T-helper 2 cell treated with Interferon-gamma antibody and Interleukin-4, amounts not matched to agents 5 μg/mL and 100 μg/mL, for 36 hours (primary cell): ENCODE data around the gene HLX.

Experiments used
- DNase-seq: peaks from one replicate; pipeline ENCODE4 v3.0.0; 2021; ENCODE audit warnings: low spot score
- H3K27ac Mint-ChIP-seq: one replicate; pipeline ENCODE4 v1.8.0; 2021; ENCODE audit warnings: mild to moderate bottlenecking, mixed read lengths
- H3K27me3 Mint-ChIP-seq: one replicate; pipeline ENCODE4 v1.8.0; 2021; ENCODE audit warnings: low read depth, mixed read lengths
- H3K36me3 Mint-ChIP-seq: one replicate; pipeline ENCODE4 v1.8.0; 2021; ENCODE audit warnings: low read depth, mixed read lengths
- H3K4me1 Mint-ChIP-seq: one replicate; pipeline ENCODE4 v1.8.0; 2021; ENCODE audit warnings: low read depth, mixed read lengths
- H3K4me3 Mint-ChIP-seq: one replicate; pipeline ENCODE4 v1.8.0; 2022; ENCODE audit warnings: mild to moderate bottlenecking, moderate library complexity, mixed read lengths
- H3K9me3 Mint-ChIP-seq: one replicate; pipeline ENCODE4 v1.8.0; 2021; ENCODE audit warnings: mixed read lengths

The HLX gene

DNA sequence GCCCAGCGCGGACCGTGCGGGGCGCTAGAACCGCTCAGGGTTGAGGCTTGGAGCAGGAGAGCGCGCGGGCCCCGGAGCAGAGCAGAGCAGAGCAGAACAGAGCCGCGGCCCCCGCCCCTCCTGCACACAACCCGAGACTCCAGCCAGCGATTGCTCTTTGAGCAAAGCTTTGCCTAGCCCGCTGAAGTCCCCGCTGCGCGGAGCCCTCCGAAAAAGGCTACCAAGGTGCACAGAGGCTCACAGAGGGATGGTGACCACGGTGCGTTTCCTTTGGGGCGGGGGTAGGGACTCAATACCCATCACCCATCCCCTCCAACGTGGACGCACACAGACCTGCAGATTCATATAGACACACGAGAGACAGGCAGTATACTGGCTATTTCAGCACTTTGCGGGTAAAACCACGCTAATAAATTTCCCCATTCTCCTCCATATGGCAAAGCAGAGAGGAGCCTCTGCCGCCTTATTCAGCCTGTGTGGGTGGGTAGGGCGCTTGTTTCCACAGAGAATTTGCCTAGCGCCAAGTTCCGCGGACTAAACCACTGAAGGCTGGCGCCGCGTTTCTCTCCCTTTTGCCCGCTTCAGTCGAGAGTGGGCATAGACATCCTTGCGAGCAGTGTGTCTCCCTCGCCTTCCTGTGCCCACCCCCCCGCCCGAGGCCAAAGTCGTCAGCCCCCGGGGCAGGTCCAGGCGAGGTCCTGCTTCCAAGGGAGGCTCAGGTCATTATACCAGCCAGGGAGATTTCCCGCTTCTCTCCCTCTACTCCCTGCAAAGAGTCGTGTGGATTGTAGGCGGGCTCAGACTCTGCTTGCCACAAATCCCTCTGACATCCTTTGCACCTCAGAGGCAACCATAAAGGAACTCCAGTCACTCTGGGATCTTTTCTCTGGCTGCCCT lies 8.5 kb downstream of the HLX start:
- no peaks in the 10 kb centered on the region for H3K36me3 Mint-ChIP-seq
- no peak for DNase-seq
- no peaks in the 10 kb centered on the region for H3K9me3 Mint-ChIP-seq
- peaks cover 7% of the 10 kb centered on the region for H3K4me1 Mint-ChIP-seq
- H3K27me3 Mint-ChIP-seq = peaks cover 74% of the 10 kb centered on the region
- peak overlapping the region; percentile 17 for H3K4me3 Mint-ChIP-seq
- no peak overlapping the region for H3K27ac Mint-ChIP-seq

DNA sequence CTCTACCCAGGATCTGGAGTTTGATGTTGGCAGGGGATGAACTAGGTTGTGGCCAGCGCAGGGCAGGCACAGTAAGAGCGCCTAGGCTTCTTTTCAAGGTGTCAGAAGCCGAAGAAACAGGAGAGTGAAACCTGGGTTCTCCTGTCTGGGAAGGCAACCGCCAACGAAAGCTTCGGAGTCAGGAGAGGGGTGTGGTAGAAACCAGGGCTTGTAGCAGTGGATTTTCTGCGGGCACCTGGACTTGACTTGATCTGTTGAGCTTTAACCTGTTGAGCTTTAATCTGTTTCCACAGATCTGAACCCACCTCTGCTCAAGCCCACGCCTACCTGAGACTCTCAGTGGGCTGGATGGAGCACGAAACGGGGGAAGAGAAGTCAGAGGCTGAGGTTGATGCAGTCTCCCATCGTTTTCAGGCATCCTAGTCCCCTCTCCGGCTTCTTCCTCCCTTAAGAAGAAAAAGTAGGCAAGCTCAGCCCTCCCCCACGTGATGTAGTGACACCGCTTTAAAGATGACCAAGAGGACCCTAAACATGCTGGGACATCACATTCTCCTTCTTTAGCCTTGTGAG lies 9.3 kb downstream of the HLX start:
- peaks cover 11% of the 10 kb centered on the region for H3K4me1 Mint-ChIP-seq

DNA sequence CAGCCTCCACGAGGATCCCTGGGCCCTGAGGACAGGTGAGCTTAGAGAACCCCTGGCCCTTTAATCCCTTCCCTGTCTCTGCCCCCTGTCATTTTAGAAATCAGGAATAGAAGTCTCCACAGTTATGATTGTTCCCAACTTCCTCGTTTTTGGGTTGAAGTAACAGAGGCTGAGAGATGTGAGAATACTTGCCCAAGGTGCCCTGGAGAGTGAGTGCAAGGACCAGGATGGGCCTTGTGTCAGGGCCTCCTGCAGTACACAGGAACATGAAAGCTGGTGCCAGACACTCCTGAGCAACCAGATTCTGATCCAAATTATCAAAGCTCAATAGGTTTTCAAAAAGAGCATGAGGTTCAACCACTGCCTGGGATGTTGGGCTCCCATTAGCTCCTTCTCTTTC lies 10.1 kb downstream of the HLX start:
- no peak overlapping the region for H3K4me3 Mint-ChIP-seq
- H3K4me1 Mint-ChIP-seq = peaks cover 15% of the 10 kb centered on the region
- H3K27me3 Mint-ChIP-seq = peaks cover 82% of the 10 kb centered on the region
- no peak overlapping the region for H3K27ac Mint-ChIP-seq
- no peaks in the 10 kb centered on the region for H3K9me3 Mint-ChIP-seq
- DNase-seq = no peak
- no peaks in the 10 kb centered on the region for H3K36me3 Mint-ChIP-seq

More for the DNA sequence above, 9.3 kb downstream of the HLX start:
- no peaks in the 10 kb centered on the region for H3K36me3 Mint-ChIP-seq
- no peak overlapping the region for H3K4me3 Mint-ChIP-seq
- H3K27me3 Mint-ChIP-seq = peaks cover 76% of the 10 kb centered on the region
- H3K27ac Mint-ChIP-seq = no peak overlapping the region
- no peaks in the 10 kb centered on the region for H3K9me3 Mint-ChIP-seq
- DNase-seq = no peak

DNA sequence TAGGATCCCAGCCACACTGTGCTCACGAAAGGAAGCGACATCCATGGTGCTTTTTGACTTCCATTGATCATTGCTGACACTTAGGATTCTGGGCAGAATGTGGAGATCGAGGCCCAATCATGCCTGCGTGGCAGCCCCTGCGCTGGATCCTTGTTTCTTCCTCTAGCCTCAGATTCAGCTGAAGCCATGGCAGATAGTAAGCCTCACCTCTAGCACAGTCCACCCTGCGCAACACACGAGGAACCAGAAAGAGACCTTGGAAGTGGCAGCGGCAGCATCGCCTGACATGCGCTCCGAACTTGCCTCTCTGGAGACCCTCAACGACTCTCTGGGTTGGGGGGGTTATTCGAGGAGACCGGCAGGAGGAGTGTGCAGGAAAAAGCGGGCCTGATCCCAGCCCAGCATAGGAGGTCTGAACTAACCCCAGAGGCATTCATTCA lies 10.6 kb downstream of the HLX start:
- H3K27me3 Mint-ChIP-seq = peaks cover 88% of the 10 kb centered on the region
- no peak overlapping the region for H3K4me3 Mint-ChIP-seq
- H3K27ac Mint-ChIP-seq = no peak overlapping the region
- H3K9me3 Mint-ChIP-seq = no peaks in the 10 kb centered on the region
- peaks cover 15% of the 10 kb centered on the region for H3K4me1 Mint-ChIP-seq
- no peak for DNase-seq
- H3K36me3 Mint-ChIP-seq = no peaks in the 10 kb centered on the region

DNA sequence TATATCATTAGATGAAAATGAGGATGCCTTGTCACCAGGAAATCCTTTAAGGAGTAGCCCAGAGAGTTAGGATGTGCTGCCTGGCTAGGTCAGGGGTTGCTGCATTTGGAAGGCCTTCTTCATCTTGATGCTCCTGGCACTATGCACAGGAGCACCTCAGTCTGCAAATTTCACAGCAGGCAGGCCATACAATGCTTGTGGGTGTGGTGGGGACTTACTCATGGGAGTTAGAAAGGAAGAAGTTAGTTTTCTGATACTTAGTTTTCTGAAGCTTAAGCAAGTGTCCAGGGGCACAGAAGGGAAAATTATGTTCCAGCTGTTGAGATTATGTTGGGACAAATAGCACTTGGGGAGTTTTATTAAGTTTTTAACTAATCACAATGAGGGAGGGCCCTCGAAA lies 11.4 kb downstream of the HLX start:
- H3K27ac Mint-ChIP-seq = no peak overlapping the region

DNA sequence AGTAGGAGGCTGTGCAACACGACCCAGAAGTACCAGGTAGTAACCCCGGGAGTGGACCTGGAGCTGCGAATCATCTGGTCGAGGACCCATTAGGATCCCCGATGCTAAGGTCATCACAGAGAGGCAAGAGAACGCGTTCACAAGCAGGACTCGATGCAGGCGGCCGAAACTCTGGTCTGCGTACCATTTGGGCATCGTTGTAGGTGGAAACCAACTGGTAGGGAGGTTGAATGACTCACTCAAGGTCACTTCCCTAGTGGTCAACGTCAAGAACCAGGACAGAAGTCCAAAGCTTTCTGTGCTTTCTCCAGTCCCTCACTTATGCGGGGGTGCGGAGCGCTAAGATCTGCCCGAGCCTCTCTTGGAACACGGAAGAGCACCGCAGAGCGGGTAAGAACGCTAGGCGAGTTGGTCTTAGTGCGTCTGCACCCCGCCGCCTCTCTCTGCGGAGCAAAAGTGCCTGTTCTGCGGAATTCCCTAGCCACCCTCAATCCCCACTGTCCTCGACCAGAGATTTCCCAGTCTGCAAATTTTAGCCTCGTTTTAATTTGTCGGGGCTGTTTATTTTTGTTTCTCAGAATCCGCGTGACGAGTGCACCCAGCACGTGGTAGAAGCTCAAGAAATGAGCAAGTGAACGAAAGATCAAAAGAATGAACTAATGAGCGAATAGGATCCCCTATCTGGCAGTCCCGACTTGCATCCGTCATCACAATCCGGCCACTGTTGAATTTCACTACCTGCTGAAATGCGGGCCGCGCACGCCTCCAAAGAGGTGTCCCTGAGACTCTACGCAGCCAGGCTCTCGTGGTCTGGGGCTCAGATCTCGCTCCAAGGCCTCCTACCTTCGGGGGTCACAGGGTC lies 12.2 kb downstream of the HLX start:
- Mint-ChIP-seq H3K36me3 (no peaks in the 10 kb centered on the region), H3K9me3 (no peaks in the 10 kb centered on the region), H3K27ac (no peak overlapping the region), H3K27me3 (peaks cover 85% of the 10 kb centered on the region), H3K4me1 (peaks cover 15% of the 10 kb centered on the region), H3K4me3 (peak overlapping the region; percentile 24)
- no peak for DNase-seq

More for the DNA sequence above, 11.4 kb downstream of the HLX start:
- no peak for DNase-seq
- no peaks in the 10 kb centered on the region for H3K9me3 Mint-ChIP-seq
- H3K36me3 Mint-ChIP-seq = no peaks in the 10 kb centered on the region
- peaks cover 89% of the 10 kb centered on the region for H3K27me3 Mint-ChIP-seq
- H3K4me1 Mint-ChIP-seq = peaks cover 15% of the 10 kb centered on the region
- no peak overlapping the region for H3K4me3 Mint-ChIP-seq

DNA sequence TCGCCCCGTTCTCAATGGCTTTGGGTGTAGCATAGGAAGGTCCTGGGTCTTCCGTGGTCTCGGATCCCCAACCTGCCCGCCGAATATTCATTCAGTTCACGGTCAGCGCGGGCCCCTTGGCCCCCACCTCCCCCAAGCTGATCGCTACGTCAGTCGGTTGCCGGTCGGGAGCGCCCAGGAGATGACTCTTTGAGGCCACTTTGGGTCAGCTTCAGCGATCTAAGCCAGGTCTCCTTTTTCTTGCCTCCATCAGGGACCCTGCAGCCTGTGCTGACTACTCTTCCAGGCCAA lies 12.8 kb downstream of the HLX start:
- Mint-ChIP-seq H3K27ac (no peak overlapping the region), H3K4me1 (peaks cover 15% of the 10 kb centered on the region), H3K27me3 (peaks cover 81% of the 10 kb centered on the region), H3K9me3 (no peaks in the 10 kb centered on the region), H3K36me3 (no peaks in the 10 kb centered on the region), H3K4me3 (no peak overlapping the region)
- no peak for DNase-seq

DNA sequence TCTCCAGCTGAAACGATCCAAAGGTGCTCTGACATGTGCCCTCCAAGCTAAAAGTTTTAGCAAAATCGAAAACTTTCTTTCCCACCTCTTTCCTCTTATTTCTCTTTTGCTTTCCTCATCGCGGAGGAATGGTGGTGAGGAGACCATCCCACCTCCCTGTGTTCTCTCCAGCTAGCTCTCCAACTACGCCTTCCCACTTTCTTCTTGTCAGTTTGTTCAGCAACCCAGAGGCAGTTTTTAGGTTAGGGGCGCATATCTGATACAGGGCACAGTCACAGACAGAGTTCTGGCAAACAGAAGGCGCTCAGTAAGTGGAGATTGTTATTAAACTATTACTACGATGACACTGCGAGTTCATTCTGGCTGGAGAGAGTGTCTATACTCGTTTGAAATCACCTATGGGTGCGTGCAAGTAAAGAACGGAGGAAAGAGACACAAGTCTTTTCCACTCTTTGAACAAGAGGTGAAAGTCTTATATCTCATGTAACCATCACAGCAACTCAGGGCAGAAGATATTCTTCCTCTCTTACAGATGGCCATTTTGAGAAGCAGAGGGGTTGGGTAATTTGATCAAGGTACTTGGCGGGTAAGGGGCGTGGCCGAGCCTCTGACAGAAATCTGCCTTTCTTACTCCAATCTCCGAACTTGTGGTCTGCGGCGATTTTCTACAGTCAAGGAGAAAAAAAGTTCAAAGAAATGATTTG lies 13.9 kb downstream of the HLX start:
- Mint-ChIP-seq H3K36me3 (no peaks in the 10 kb centered on the region), H3K27ac (no peak overlapping the region), H3K27me3 (peaks cover 71% of the 10 kb centered on the region), H3K4me1 (peaks cover 15% of the 10 kb centered on the region), H3K9me3 (no peaks in the 10 kb centered on the region), H3K4me3 (peak overlapping the region; percentile 11)
- DNase-seq = no peak

DNA sequence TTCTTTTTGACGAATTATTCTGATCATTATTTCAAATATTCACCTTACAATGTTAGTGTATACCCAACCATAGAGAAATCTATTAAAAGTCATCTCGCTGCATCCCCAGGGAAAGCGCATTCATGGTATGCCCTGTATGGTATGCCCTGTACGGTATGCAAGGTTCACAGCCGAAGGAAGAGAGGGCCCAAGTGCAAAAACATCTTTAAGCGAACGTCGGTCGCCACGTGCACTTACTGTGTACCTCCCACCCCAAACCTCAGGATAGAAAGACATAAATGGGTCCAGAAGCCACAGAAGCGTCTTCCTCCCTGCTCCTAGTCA lies 14.4 kb downstream of the HLX start:
- Mint-ChIP-seq H3K4me3 (peak overlapping the region; percentile 62), H3K27me3 (peaks cover 66% of the 10 kb centered on the region), H3K9me3 (no peaks in the 10 kb centered on the region), H3K27ac (no peak overlapping the region), H3K36me3 (no peaks in the 10 kb centered on the region), H3K4me1 (peaks cover 13% of the 10 kb centered on the region)
- DNase-seq = no peak

DNA sequence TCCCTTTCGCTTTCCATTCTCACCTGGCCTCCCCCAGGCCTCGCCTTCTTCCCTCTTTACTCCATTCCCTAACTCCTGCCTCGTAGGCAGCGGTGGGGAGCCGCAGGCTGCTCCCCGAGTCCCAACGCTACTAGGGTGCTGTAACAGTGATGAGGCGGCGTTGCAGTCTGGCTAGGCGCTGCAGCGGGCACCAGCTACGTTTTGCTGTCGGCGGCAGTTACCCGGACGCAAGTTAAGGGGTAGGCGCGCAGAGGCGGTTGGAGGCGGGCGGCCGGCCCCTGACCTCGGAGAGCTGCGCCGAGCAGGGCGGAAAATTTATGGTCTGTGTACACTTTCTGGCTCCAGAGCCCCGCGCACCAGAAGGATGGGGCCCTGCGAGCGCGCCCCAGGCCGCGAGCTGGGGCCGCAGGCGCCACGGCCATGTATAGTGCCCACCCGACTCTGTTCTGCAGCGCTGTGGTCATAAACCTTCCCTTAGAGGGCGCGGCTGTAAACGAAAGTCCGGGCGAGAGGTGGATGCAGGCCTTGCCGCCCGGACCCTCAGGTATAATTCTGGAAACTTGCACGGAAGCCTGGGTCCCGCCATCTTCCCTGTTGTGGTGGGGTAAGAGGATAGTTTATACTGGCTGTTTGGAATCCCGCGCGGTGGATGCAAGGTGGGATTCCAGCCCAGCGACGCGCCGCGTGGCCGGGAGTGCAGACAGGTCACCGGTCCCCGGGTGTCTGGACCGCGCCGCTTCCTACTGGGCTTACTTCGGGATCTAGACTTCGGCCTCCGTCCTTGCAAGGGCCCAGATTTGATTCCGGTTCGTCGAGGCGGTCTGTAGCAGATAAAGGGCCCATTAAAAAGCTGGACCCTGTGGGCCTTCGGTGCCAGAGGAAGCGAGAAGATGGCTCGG lies 15.0 kb downstream of the HLX start:
- Mint-ChIP-seq H3K27me3 (peaks cover 61% of the 10 kb centered on the region), H3K27ac (no peak overlapping the region), H3K4me1 (peaks cover 13% of the 10 kb centered on the region), H3K36me3 (no peaks in the 10 kb centered on the region), H3K9me3 (no peaks in the 10 kb centered on the region), H3K4me3 (peak overlapping the region; percentile 62)
- DNase-seq = no peak

DNA sequence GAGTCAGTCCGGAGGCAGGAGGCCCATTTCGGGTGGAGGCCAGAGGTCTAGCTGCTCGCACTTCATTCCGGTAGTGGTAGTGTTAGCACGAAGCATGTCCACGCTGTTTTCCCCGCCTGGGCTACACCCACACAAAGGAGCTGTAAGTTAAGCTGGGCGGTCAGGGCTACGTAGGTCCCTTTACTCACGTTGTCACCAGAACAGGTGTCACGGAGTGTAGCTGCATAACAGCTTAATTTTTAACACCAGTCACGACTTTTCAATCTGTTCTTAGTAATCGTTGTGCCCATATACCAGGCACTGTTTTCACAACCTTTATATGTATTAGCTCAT lies 15.6 kb downstream of the HLX start:
- DNase-seq = no peak
- H3K4me3 Mint-ChIP-seq = no peak overlapping the region
- H3K27me3 Mint-ChIP-seq = peaks cover 55% of the 10 kb centered on the region
- H3K4me1 Mint-ChIP-seq = peaks cover 13% of the 10 kb centered on the region
- H3K27ac Mint-ChIP-seq = no peak overlapping the region
- H3K9me3 Mint-ChIP-seq = no peaks in the 10 kb centered on the region
- H3K36me3 Mint-ChIP-seq = no peaks in the 10 kb centered on the region

DNA sequence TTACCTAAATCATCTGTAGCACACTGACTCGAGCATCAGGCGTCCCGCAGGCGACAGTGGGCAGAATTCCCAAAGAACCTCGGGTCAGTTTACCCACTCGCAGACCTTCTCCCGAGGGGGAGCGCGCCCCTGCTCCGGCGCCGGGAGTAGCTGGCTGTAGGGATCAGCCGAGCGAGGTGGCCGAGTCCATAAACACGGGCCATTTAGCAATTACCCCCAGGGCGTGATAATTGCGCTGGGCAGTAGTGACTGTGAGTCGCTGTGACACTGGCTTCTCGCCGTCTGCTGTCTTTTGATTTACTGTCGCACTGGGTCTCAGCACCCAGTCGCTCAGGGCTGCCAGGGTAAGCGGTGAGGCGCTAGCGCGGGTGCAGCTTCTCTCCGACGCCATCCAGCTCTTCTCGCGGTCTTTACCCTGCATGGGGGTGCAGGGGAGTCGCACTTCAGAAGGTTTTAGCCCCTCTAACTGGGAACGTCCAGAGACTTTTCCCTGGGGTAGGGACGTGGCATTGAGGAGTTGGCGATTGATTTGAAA lies 16.2 kb downstream of the HLX start:
- no peaks in the 10 kb centered on the region for H3K9me3 Mint-ChIP-seq
- no peaks in the 10 kb centered on the region for H3K36me3 Mint-ChIP-seq
- no peak overlapping the region for H3K4me3 Mint-ChIP-seq
- H3K27ac Mint-ChIP-seq = no peak overlapping the region
- H3K4me1 Mint-ChIP-seq = peaks cover 13% of the 10 kb centered on the region
- DNase-seq = no peak
- H3K27me3 Mint-ChIP-seq = peaks cover 53% of the 10 kb centered on the region

DNA sequence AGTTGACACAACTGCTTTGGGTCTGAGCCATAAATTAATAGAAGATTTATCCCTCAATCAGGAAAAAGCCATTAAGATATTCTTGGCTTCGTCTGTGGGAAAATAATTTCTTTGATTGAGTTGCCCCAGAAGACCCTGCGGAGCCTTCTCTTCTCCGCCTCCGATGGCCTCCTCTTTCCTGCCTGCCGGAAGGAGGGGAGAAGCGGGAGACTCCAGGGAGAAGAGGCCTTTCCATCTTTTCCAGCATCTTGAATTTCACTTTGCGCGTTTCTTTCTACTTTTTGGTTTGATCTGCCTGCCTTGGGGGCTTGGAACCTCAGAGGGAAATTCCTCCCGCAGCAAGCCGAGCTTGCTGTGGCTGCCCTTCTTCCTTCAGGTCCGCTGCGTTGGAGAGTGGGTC lies 16.8 kb downstream of the HLX start:
- Mint-ChIP-seq H3K27ac (no peak overlapping the region), H3K4me1 (peaks cover 13% of the 10 kb centered on the region), H3K4me3 (no peak overlapping the region), H3K9me3 (no peaks in the 10 kb centered on the region), H3K27me3 (peaks cover 48% of the 10 kb centered on the region), H3K36me3 (no peaks in the 10 kb centered on the region)
- no peak for DNase-seq
